NCI-H1105 (cell line): Measurements from ENCODE around the gene CPNE4.
"Not testable (repeated sequence)": the region's sequence is repeated elsewhere in the genome, so short reads cannot be mapped to it uniquely, and the experiment has no call there.

Experiments
- DNase-seq: peaks from one replicate; lab custom pipeline; 2025; lab: John Stamatoyannopoulos, UW

Gene CPNE4

DNA sequence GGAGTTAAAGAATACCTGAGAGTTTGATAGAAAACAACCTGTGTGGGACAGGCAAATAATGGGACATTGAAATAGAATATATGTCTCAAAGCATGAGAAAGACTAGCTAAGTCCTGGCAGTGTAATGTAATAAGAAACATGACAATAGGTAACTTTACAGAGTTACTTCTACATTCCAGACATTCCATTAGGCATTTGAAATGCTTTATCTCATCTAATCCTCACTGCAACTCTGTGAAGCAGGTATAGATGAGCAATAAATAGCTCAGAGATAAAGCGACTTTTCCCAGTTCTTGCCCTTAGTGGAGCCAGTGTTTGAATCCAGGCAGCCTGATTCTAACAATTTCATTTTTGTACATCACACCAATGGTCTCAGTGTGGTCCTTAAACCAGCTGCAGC is 76.8 kb downstream of the CPNE4 start:
- no peak for DNase-seq

DNA sequence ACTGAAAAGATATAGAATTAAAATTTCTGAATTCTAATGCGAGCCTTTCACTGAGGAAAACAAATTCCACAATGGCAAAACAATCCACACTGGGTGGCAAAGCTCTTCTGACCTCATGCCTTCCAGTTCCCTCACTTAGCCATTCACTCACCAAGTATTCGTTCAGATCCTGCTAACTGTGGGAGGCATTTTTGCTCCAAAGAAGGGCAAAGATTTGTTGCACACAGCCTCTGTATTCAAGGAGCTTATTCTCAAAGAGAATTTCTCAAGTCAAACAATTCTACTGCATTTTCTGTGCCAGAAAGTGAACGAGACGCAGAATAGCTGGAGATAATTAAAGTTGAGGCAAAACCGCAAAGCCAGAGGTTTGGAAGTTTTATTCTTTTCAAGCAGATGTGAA is 77.3 kb downstream of the CPNE4 start:
- no peak for DNase-seq

DNA sequence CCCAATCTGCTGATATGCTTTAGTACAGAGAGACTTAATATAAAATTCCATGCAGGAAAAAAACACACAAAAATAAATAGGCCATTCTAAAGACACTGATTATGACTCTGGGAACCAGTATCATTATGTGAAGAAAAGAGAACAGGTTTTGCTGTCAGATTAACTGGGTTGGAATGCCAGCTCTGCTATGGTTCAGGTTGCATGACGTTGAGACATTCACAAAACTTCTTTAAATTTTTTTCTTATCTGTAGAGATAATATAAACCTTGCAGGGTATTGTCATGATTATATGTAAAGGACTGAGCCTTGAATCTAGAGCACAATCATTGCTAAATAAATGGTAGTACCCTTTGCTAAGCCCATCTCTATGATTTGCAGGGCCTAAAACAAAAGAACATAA is 86.0 kb downstream of the CPNE4 start:
- DNase-seq: no peak

DNA sequence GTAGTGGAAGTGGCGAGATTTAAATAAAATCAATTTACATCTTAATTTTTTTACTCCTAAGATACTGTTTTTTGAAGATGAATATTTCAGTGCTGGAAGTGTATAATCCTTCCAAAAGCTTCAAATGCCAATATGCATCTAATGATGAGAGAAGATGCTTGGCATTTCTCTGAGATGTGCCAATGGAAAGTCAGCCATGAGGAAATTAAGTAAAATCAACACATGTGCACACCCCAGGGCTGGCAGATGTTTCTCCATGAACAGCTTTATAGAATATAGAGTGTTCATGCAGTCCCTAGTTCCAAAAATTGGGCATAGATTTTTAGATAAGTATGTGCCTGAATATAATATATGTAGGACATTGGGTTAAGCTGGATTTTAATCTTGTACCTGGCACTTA is 90.1 kb downstream of the CPNE4 start:
- DNase-seq: no peak

DNA sequence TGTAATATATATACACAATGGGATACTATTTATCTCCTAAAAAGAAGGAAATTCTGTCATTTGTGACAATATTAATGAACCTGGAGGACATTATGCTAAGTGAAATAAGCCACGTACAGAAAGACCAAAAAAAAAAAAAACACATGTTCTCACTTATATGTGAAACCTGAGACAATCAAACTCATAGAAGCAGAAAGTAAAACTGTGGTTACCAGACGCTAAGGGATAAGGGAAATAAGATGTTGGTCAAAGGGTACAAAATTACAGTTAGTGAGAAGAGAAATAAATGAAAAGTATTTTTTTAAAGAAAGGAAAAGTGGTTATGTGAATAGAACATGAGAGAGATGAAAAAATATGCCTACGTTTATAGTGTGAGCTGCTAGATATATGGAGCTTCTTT is 101.1 kb downstream of the CPNE4 start:
- no peak for DNase-seq

DNA sequence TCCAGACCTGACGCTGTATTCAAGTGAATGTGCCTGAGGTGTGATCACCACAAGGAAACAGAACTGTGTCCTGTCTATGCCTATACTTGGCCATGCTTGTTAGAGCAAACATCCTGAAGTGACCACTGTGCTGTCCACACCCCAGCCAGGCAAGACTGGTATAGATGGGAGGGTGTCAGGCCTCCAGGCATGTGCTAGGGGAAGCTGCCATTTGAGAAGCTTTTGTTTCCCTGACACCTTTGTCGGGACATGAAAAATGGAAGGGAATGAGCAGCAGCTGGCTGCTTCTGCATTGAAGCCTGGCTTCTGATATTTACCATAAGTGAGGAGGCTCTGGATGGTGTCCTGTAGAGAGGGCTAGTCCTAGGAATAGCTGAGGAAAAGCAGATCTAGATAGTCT is 106.2 kb downstream of the CPNE4 start:
- DNase-seq: no peak

DNA sequence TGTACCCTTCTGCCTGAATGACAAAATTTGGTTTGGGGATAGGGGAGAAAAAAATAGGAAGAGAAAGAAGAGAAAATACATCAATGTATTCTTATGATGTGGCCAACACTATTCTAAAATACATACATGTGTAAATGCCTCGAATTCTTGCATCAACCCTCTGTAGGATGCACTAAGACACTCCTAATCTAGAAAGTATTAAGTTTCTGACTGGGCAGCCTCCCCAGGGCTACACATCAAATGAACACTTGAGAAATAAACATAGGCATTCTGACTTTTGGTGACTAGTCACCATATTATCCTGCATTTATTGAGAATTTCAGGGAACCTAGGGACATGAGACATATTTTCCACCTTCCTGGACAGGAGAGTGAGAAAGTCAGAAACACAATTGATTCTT is 109.2 kb downstream of the CPNE4 start:
- no peak for DNase-seq

DNA sequence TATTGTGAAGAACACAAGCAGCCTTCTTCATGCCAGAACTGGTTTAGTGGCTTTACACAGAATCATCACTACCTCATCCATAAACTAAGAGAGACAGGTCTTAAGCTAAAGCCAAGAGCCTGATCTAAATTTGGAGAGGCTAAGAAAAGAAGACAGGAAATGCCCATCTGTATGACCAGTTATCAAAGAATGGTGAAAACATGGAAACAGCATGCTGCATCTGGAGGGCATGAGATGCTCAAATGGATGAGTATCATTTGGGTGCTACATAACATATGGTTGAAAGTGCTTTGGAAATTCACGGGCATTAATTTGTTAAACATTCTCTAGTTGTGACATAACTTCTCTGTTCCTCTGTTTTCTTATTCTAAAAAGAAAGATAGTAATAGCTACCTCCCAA is 112.5 kb downstream of the CPNE4 start:
- no peak for DNase-seq

DNA sequence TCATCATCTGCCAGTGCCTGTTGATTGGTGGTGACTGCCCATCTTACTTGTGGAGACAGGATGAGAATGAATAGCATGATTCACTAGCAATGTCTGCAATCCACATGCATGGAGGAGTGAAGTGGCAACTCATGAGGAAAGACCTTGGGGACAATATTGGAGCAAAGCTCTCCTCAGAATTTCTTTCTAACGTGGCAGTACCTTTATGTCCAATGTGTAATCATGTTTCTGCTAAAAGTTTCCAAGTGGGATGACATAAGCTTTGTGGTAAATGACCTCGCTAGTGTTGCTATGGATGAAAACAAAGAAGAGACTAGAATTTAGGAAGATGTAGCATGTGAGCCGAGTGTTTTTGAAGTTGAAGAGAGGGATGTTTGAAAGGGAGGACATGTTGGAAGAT is 117.8 kb downstream of the CPNE4 start:
- DNase-seq: no peak

DNA sequence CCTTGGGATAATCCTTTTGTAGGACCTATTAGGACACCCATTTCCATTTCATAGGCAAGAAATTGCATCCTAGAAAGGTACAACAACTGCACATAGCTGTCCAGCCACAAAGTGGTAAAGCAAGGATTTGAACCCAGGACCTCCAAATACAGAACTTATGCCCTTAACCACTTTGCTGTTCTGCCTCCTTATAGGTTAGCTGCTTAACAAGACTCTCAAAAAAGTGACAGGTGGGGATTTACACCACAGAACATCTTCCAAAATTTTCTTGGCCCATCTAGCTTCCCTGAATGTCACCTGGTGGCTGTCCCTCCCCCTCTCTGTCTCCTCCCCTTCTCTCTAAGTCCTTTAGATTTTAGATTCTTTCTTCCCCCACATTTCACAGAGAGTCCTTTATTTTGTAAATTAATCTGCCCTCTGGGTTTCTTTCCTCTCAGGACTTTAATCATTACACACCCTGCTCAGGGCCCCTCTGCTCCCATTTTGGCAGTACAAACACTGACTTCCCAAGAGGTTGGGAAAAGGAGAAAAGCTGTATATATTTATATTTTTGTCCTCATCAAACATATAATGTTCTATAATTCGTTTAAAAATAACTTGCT is 120.6 kb downstream of the CPNE4 start:
- no peak for DNase-seq

DNA sequence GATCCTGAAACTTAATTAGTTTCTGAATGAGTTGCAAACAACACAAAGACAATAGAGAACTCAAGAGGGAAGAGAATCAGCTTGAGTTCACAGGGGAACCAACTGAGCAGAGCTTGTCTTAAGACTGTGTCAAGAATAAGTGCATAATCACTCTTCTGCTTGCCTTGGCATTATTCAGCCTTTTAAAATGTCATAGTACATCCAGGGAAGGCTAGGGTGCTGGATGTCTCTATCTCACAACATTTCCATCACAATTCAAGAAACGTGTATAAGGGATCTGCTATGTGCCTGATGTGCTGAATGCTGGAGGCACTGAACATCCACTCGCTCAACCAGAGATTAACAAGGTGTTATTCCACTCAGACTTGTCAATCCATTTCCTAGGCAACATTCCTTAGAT is 122.6 kb downstream of the CPNE4 start:
- no peak for DNase-seq

DNA sequence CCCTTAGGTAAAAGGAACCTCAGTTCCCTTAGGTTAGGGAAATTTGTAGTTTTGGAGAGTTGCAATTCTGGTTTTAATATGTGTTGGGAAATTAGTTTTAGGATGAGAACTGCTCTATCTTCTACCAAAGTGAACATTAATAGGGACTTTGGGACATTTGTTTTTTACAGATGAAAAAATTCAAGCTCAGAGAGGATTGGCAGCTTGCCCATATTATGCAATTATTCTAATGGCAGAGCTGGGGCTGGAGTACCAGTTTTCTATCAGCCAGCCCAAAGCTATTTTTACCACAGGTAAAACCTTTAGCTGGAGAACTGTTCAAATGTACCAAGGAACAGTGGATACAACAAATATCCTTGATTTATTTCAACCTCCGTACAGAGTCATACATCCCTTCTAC is 127.0 kb downstream of the CPNE4 start:
- DNase-seq: peak; percentile 86

DNA sequence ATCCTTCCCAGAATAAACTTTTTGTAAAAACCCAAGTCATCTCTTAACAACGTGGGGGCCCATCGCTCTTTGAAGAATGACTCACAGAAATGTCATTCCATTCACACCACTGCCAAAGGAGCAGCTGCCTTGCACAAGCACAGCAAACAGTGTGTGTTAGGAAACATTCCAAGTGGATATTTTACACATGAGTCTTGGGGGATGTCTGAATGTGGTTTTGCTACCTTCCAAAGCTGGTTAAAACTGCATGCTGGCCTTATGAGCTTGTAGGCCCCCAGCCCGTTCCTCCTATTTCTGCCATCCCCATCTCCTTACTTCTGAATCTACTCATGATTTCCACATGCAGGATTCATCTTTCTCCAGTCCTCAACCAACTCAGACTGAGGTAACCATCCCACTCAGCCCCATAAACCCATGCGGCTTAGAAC is 130.8 kb downstream of the CPNE4 start:
- no peak for DNase-seq

DNA sequence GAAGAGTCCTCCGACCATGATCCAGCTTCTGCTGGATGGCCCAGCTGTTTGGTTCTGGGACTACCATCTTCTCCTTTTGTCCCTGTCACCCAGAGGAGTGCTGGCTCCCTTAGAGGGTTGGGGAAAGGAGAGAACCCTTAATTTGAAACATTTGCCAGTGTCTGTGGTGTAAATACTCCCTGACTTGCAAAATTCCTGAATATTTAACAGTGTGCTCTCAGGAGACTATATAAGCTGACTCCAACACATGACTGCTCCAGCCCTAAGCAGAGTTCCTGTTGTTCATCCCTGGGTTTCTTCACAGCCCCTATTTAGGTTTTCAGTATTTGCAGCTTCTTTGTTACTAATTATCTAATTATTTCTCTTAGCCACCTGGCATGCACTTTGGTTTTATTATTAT is 133.1 kb downstream of the CPNE4 start:
- no peak for DNase-seq

DNA sequence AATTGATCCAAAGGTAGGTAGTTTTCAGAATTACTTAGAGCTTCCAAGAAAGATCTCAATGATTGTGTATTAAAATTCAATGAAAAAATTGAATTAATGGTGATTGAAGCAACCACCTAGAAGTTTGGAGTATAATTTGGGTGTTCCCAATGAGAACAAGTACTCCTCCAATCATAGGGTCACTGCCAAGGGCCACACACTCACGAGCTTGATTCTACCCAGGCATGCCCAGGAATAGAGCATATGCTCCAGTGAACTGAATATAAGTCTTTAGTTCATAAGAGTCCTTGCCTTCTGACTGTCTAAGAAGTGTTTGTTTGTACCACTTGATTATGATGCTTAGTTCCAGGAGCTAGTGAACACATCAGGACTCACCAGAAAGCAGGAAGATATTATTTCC is 133.9 kb downstream of the CPNE4 start:
- DNase-seq: no peak

DNA sequence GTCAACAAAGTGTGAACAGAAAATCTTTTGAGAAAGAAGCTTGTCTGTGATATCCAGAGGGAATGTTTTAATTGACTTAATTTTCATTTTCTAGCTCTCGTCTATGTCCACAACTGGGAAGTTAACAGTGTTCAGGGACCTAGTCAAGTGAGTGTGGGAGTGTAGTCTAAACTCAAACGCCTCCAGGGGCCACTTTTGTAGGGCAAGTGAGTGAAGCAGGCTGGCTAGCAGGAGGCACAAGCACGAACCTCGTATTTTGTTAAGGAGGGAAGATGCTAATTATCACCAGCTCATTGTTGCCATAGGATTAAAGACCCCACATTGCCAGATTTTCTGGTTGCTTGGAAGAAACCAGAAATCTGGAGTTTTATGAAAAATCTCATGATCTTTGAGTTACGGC is 135.8 kb downstream of the CPNE4 start:
- no peak for DNase-seq

DNA sequence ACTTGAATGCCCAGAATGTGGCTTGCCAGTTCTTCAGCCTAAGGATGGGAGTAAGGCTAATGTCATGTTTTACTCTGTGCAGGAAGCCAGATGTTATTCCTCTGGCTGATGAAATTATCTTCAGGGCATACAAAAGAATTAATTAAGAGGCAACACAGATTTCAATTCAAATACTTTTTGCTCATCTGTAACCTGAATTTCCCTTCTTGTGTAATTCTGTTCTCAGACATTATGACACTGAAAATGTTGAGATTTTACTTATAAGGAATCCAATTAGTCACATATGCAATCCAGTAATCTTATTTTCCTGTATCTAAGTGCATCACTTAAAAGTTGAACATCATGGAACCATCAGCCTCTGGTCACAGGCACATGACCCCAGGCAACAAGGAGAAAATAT is 136.5 kb downstream of the CPNE4 start:
- no peak for DNase-seq

DNA sequence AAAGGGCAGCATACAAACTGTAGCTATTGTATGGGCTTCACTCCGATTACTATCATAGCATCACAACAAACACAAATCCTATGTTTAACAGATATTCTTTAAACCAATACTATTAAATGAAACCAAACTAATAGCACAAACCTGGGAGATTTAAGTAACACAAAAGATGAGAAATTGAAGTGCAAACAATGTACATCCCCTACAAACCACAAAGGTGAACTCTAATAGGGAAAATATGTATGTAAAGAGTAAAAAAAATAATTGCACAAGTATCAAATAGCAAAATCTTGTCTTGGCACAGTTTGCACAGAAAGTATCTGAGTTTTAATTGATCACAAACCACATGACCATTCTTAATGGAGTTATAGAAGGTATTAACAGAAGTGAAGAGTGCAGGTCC is 138.5 kb downstream of the CPNE4 start:
- DNase-seq: no peak

DNA sequence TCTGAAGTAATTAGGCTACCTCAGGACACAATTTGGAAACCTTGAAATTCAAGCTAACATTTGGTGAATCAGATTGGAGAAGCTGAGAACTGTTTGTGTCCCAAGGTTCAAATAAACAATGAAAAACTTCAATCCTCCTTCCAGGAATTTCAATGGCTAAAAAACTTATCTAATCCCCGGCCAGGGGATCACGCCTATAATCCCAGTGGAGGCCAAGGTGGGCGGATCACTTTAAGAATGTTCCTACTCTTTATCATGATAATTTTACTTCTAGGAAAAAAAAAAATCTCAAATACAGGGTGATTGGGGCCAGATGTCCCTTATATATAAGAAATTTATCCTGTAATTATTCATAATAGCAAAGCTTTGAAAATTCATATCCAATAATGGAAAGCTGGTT is 139.0 kb downstream of the CPNE4 start:
- DNase-seq: no peak

DNA sequence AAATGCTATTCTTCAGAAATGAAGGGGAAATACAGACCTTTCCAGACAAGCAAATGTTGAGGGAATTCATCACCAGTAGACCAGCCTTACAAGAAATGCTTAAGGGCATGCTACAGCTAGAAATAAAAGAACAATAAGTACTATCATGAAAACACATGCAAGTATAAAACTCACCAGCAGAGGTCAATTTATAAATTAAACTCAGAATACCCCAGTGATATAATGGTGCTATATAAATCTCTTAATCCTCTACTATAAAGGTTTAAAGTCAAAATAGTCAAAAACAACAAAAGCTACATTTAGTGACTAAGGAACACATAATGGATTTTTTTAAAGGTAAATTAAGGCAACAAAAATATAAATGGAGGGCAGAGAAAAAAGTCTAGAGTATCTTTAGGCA is 142.5 kb downstream of the CPNE4 start:
- no peak for DNase-seq

DNA sequence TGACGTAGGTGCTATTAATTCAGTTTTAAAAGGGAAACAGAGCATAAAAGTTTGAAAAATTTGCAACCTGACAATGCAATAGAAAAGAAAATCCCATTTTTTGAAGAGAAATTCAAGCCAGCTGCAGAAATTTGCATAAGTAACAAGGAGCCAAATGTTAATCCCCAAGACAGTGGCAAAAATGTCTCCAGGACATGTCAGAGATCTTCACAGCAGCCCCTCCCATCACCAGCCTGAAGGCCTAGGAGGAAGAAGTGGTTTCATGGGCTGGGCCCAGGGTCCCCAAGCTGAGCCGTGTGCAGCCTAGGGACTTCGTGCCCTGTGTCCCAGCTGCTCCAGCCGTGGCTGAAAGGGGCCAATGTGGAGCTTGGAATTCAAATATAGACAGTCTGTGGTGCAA is 148.9 kb downstream of the CPNE4 start:
- not testable (repeated sequence) for DNase-seq

DNA sequence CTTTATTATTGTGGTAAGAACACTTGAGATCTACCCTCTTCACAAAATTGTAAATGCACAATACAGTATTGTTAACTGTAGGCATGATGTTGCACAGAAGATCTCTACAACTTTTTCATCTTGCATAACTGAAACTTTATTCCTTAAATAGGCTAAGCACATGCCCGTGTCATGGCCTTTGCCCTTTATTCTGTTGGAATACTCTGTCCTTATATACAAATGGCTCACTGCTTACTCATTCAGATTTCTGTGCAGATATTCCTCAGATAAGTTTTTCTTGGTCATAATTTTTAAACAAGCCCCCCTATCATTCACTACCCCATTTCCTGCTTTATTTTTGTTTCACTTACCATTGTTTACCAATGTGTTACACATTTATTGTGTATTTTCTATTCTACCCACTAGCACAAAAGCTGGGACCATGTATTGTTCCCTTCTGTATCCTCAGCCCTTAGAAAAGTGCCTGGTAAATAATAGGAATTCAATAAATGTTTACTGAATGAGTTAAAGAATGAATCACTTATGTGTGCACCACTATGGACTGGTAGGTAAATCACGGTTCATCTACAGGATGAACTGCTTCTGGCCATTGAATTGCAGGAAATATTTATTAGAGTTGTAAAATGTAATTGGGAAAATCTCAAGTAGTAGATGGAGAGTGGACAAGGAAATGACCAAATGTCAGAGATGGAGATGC is 151.0 kb downstream of the CPNE4 start:
- DNase-seq: no peak

DNA sequence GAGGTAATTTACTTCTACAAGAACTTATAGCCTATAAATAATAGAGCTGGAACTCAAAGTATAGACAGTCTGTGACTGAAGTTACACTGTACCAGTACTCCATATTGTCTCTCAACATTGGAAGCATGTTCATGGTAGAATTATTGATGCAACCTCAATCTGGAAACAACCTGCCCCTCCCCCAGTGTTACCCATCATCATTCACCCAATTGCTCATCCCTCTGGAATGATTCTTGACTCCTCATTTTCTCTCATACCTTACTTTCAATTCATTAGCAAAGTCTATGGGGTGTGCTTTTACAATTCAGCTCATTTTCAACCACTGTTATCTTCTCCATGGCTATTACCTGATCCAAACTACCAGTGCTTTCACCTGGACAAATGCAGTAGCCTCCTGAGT is 151.7 kb downstream of the CPNE4 start:
- DNase-seq: no peak

DNA sequence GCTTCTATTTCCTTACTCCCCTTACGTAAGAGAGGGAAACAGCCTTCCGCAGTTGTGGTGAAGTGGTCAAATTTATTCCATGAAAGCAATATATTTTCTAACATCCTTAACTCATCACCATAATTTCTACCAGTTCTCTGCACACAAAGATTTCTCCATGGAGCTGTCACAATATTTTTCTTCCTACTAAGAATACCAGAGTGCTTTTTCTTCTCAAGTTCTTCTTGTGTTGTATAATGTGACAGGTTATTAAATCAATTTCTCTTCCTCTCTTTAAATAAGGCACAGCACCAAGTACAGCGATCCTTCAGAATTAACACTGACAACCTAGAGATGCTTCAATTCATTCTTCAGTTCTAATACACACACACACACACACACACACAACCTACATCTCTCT is 153.0 kb downstream of the CPNE4 start:
- DNase-seq: no peak
